Fibroblast of peridontal ligament (primary cell): ENCODE results near the gene KRTAP23-1.

Experiments
- DNase-seq: peaks from one replicate; pipeline ENCODE4 v3.0.0-alpha.2; 2010; ENCODE audit errors: extremely low read depth

Gene KRTAP23-1, protein sequence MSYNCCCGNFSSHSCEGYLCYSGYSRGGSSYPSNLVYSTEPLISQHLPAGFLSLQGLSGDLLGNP

DNA sequence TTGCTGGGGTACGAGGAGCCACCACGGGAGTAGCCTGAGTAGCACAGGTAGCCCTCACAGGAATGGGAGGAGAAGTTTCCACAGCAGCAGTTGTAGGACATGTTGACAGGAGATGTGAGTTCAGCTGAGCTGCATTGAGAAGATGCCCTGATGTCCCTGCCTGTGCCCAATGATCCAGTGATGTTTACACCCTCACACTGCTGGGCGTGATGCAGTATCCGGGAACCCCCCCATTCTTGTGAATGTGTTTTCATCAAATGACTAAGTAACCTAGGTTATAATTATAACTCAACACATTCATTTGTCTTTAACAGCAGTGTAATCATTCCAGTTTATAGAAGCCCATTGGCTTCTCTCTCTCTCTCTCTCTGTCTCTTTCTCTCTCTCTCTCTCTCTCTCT, at the start of gene KRTAP23-1:
Gene KRTAP23-1, minus strand, starts transcription at position 101 of the 400 bp plus-strand sequence. Its CDS starts 0 bp downstream, at position 101.
- DNase-seq, result no peak

DNA sequence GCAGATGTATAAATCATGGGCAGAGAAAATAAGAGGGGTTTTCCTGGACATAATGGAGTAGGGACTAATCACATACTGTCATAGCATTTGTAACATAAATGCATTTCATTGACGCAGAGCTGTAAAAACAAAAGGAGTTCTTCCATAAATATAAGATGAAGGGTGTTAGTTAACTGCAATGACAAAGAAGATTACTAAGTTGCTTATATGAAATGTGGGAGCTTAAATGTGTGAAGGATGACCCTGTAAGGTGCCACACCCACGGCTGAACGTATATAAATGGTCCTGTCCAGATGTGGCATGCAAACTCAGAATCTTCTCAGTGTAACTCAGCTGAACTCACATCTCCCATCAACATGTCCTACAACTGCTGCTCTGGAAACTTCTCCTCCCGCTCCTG, 47.3 kb upstream of the KRTAP23-1 start, which contains the start of gene KRTAP13-1:
Gene KRTAP13-1, plus strand, starts transcription at position 301 of the 400 bp plus-strand sequence. Its CDS starts 56 bp downstream, at position 357.
- no peak for DNase-seq

DNA sequence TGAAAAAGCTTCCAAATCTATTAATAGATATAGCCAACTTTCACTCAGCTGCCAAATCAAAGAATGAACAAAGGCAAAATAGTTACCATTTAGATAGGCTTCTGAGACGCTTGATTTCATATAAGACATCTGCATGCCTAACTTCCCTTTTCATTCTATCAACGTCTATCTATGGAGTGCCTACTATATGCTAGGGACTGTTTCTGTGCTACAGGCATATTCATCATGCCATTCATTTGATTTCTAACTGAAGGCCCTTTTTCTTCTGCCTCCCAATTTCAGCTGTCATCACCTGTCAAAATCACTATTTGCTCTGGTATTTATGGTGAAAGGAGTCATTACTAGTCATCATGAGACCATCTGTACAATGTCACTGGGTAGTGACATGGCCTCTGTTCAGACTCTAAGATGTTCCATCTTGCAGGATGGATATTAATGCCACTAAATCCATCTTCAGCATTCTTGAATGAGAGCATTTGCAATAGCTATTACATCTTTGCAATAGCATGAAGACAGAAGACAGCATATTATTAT, 43.2 kb upstream of the KRTAP23-1 start:
- no peak for DNase-seq

DNA sequence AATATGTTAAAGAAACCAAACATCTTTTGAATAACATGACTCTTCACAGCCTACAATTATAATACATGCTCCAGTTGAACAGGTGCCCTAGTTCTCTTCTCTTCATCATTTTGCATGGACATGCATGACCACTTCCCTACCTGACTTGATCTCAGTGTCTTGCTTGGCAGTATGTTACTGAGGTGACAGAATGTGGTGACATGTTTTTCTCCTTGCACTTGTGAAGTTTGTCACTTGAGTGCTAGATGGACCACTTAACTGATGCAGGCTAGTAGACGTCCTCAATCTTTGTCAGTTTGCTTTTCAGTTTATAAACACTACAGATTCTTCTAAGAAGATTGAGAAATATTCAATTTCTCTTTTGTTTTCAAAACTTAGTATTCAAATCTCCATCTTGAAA, 33.8 kb upstream of the KRTAP23-1 start:
- no peak for DNase-seq

DNA sequence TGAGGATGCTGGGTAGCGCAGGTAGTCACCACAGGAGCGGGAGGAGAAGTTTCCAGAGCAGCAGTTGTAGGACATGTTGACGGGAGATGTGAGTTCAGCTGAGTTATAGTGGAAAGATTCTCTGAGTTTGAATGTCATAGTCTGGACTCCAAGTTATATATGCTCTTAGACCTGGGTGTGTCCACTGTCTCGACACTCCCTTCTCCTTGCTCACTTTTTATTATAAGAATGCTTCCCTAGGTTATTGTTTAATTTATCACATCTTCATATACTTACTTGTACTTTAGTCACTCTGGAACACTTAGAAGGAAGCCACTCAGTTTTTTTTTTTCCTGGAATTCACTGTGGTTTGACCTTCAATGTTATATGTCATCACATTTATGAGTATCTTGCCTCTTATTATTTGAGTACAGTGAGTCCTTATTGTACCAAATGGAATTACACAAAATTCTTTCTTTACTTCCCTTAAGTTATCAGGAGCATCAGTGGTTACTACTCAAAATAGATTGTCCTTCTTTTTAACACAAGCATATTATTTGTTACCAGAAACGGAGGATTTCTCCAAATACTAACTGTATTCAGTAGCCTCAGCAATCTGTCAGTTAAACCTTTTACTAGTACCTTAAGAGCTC, 23.8 kb upstream of the KRTAP23-1 start, which contains the start of gene KRTAP13-2:
Gene KRTAP13-2, minus strand, starts transcription at position 133 of the 632 bp plus-strand sequence. Its CDS starts 58 bp downstream, at position 75.
- no peak for DNase-seq

DNA sequence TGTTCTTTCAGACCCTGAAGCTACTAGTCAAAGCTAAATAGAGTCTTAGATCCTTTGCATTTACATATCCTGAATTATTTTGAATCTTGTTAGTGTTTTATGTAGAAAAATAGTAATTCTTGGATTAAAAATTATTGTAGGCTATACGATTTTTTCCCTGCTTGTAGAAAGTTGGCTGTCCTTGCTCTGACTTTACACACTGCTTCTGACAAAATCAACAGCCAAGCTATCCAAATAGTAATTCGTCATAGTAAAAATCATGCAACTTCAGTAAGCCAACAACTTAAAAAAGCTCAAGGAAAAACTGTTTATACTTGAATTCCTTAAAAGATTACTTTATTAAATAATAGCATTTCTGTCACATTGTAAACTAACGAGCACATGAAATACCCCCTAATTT, 7.5 kb upstream of the KRTAP23-1 start:
- DNase-seq, result no peak

DNA sequence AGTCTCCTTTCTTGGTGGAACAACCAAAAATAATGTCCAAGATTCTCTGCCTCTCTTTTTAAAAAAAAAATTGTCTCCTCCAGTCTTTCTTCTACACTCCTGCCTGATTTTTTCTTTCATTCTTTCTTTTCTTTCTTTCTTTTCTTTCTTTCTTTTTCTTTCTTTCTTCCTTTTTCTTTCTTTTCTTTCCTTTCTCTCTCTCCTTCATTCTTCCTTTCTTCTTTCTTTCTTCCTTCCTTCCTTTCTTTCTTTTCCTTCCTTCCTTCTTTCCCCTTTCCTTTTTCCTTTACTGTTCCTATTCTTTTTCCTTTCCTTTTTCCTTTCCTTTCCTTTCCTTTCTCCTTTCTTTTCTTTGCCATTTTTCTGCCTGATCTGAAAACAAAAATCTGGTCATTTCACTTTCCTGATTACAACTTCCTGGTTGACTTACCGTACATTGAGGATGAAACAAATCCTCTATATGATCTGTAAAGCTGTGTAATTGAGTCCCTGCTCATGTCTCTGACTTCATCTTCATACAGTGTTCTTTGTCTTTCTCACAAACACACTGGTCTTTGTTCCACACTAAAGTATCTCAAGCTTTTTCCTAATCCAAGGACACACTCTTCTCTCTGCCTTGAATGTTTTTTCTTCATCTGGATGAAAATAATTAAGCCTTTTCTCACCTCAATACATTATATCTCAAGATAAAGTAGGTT, 6.1 kb upstream of the KRTAP23-1 start:
- no peak for DNase-seq

DNA sequence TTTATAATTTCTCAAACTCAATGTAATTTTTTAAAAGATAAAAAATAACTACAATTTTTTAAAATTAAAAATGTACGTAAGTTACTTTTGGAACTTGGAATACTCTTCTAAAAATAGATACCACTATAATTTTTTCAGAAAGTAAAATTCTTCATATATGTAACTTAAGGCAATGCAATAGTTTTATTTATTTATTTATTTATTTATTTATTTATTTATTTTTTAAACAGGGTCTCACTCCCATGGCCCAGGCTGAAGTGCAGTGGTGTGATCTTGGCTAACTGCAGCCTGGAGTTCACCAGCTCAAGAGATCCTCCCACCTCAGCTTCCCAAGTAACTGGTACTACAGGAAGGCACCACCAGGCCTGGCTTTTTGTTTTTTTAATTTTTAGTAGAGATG, 3.1 kb upstream of the KRTAP23-1 start:
- DNase-seq, result no peak

DNA sequence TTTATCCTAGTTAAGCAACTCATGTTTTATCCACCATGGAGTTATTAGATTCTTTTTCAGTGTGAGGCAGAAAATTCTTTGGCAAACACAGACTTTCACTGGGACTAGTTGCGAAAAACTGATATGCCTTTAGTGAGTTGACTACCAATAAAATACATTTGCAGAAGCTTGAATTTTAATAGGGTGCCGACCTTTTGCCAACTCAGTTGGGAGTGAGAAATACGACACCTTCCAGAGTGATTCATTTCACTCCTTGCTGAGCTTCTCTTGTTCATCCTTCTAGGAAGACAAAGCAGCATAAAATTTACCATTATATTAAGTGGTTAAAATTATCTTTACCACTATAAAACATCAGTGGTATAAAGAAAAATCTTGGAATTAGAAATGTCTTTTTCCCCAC, 1.2 kb upstream of the KRTAP23-1 start:
- DNase-seq, result no peak

DNA sequence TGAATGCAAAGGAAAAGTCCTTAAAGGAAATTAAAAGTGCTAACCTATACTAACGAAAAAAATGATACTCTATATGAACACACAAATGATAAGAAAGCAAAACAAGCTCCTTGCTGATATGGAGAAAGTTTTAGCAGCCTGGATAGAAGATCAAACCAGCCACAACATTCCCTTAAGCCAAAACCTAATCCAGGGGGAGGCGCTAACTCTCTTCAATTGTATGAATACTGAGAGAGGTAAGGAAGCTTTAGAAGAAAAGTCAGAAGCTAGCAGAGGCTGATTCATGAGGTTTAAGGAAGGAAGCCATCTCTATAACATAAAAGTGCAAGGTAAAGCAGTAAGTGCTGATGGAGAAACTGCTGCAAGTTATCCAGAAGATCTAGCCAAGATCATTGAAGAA, 3.4 kb downstream of the KRTAP23-1 start:
- DNase-seq, result no peak

DNA sequence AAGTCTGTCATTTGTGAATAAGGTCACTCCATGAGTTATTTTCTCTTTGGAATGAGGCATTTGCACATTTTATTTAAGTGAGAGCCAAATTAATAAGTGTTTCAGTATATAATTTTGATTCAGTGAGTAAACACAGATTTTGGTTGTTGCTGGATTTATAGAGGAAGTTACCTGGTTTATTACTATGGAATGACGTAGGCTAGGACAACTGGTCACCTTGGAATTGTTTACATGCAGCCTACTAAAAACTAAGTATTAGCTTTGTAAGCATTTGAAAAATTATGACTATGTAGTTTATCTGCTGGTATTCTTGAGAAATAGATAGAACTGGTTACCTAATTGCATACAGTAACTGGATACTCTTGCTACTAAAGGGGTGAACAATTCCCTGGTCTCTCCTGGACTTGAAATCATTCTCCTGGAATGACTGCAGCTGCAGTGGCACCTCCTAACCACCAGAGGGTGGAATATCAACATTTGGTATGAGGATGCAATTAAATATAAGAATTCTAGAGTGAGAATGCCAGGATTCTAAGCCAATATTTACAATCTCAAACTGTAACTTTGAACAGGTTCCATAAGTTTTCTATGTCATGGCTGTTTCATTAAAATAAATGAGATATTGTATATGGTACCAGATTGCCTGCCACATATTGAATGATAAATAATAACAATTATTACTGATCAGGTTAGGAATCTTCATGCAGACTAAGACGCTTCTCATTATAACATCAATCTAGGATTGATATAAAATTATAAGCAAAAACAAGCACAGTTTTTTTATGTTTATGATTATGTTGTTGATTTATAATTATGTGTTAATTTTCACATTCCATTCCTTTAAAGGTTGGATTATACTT, 7.5 kb downstream of the KRTAP23-1 start:
- peak; percentile 3 for DNase-seq

DNA sequence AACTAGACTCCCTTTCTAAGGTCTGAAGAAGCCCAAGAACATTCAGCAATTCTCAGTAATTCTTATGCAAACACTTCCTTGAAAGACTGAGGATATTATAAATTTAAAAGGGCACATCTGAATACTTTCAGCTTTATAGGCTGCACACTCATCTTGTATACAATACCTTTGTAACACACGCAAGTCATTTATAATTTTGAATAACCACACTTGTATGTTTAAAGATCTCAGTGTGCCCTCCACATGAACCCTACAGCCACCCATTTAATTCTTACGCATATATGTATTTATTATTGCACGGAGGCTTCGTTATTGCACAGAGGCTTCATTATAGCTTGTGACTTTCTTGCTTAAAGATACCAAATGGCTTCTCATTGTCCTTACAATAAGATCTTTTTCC, 9.7 kb downstream of the KRTAP23-1 start:
- no peak for DNase-seq

DNA sequence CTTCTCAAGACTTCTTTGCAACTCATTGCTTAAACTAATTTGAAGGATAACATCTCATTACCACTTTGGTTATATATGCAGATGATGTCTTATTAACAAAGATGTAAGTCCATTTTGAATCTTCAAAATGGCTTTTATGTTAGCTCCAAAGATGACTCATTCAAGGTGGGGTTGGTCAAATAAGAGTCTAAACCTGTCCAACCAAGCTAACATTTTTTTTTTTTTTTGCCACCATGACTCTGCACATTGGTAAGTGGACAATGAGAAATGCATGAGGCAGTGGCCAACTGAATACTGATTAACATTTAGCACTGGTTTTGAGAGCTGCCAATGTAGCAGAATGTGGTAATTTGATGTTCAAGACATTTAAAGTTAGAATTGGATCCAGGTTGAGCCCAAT, 10.6 kb downstream of the KRTAP23-1 start:
- DNase-seq, result no peak

DNA sequence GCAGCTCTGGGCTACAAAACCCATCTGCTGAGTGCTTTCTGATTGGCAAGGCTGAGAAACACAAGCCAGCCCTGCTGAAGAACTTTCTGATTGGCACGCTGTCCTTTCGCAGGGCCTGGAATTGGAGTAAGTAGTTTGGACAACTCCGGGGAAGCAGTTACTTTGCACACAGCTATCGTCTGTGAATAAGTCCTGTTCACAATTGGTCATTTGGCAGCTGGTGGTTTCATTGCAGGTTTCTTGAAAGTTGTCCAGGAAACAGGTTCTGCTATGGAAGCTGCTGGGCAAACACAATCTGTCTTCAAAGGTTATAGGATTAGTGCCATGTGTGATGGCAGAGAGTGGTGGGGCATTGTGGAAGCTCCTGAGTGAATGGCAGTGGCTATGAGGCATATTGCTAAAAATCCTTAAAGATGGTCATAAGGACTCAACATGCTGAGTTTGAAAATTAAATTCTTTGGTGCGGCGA, 11.1 kb downstream of the KRTAP23-1 start, which contains the start of gene KRTAP27-1:
Gene KRTAP27-1, minus strand, starts transcription at position 419 of the 469 bp plus-strand sequence. Its CDS starts 26 bp downstream, at position 393.
- DNase-seq, result no peak

DNA sequence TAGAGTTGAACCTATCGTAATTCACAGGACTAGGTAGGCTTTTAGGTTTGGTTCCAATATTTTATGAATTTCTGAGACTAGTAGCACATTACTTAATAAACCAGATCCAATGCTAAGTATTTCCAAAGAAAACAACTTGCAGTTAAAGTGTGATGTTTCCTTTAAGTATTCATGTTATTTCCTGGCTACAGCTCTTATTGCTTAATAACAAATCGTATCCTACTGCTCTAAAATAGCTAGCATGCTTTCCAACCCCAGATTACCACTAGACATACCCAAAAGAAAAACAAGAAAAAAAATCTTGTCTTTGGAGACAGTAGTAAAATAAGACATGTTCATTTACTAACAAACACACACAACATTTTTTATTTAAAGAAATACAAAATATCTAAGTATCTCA, 11.8 kb downstream of the KRTAP23-1 start:
- DNase-seq, result no peak

DNA sequence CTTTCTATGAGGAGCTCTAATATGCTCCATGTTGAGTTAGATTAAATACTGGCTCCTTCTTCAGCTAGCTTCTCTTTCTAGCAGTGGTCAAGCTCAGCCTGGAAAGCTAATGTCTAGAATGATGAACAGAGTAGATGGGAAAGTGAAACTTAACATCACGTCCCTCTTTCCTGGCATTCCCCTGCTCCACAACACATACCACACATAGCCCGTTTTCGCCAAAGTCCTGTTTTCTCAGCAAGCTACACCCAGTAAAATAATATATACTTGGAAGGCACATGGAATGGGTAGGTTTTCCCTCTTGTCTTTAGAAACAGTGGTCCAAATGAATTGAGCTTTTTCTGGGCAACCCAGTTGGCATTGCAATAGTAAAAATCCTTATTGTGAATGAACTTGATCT, 14.7 kb downstream of the KRTAP23-1 start:
- no peak for DNase-seq

DNA sequence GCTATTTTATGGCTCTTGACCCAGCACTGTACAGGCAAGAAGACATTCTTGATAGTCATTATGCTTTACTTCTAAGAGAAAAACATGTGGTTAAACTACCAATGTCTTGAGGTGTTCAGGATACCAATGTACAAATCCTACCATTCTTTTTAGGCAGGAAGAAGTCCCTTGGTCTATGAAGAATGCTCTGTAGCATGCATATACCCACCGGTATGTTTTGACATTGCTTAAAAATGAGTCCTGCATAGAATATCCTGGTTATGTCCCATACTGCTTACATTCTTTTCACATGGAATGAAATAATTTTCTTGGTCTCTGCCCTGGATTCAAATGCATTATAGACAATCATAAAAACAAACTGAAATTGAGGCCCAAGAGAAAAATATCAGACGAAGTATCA, 15.7 kb downstream of the KRTAP23-1 start:
- no peak for DNase-seq

DNA sequence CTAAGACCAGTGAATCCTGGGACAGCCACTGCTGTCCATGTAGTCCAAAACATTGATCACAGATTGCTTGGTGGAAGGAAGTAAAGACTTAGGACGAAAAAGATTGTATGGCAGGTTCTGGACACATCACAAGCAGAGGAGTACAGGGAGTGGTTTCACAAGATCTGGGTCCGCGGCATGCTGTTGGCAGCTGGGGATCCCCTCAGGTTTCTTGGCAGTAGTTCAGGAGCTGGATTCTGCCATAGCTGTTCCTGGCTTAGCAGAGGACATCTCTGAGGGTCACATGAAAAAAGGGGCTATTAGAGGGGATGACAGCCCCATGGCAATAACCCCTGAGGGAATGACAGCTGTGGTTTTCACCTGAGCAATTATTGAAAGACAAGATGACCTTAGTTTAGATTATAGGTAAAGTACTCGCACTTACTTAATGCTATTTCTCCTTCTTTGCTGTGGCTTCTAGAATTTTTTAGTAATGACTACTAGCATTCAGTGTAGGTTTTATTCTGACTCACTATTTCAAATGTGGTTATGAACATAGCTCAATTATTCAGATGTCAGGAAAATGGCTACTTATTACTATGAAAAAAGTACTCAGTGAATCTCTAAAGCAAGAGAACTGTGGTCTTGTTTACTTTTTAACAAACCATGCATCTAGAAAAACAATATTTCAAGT, 19.1 kb downstream of the KRTAP23-1 start:
- no peak for DNase-seq

DNA sequence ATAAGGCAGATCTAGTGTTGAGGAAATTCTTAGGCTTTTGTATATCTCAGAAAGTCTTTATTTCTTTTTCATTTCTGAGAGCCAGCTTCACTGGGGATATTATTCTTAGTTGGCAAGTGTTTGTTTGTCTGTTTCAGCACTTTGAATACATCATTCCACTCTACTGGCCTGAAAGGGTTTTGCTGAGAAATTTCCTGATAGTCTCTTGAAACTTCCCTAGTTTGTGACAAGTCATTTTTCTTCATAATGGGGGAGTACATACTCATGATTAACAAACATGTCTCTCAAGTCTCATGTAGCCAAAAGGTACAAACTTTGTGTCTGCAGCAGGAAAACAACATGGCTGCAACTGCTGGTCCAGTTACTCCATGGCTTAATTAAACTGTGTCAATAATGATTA, 22.0 kb downstream of the KRTAP23-1 start:
- DNase-seq, result no peak

DNA sequence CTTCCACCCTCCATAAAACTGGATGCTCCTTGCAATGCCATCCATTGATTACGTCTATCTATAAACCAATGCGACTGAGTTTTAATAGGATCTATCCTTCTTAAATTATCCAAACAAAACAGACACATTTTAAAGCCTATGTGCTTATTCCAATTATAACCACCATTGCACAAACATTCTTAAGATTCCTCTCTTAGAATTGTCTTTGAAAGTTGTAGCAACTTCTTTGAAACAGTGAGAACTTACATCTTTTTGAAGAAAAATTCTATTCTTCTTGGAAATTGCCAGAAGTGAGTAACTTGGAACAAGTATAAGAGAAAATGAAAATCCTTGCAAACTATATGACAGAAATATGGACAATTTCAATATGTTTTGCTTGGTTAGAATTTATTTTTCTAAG, 28.2 kb downstream of the KRTAP23-1 start, which contains the start of gene KRTAP26-1:
Gene KRTAP26-1, minus strand, starts transcription at position 101 of the 400 bp plus-strand sequence. CDS start 280 bp downstream, outside the sequence.
- DNase-seq, result no peak

DNA sequence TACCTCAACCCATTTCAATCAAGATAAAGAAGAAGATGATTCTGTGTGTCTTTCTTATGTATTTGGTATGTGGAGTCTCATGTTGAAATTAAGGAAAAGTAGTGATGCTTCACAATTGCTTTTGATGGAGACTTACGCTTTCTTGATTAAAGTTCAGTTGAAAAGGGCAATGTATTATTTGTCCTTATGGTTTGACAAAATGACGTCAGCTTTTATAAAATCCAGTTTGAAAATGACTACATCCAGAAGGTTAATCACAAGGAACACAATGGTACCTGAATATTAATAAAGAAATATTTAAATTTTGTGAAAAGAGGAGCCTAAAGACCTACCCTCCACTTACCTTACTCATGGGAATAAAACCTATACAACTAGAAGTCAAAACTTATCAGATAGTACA, 32.7 kb downstream of the KRTAP23-1 start:
- DNase-seq, result no peak
